Measurements from ENCODE around the gene ITPR2.
"Not testable (repeated sequence)": the region's sequence is repeated elsewhere in the genome, so short reads cannot be mapped to it uniquely, and the experiment has no call there.

Gene ITPR2

DNA sequence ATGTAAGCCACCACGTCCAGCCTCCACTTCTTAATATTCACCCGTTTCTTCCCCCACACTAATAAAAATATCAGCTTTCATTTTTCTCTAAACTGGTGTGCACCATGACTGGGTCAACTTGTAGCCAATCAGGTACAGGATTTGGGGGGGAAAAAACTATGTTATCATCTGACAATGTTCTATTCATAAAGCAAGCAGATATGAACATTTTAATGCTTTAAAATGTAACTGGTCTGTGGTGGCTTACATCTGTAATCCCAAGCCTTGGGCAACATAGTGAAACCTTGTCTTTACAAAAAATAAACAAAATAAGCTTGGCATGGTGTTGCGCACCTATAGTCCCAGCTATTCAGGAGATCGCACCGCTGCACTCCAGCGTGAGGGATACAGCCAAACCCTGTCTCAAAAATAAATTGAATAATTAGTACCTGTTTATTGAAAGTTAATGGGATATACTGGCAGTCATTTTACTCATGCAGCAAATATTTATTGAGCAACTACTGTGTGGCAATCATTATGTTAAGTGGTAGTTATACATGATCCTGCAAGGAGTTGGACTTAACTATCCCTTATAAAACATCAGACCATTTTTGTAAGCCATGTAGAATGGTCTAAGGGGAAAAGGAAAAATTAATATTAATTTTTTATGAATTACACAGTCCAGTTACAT lies 15.3 kb upstream of the ITPR2 start:
- peak; percentile 18 for DNase-seq (ENCODE audit: low read depth)

DNA sequence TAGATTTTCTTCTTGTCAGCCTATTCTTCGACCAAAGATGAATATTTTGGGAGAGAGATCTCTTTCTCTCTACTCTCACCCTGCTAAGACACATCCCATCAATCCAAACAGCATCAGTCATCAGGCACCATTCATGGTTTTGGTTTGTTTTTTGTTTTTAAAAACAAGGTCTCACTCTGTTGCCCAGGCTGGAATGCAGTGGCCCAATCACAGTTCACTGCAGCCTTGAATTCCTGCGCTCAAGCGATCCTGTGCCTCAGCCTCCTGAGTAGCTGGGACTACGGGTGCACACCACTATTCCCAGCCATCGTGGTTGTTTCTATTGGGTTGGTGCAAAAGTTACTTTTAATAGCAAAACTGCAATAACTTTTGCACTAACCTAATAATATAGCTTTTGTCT lies 14.4 kb upstream of the ITPR2 start:
- no peak for DNase-seq (ENCODE audit: low read depth)

DNA sequence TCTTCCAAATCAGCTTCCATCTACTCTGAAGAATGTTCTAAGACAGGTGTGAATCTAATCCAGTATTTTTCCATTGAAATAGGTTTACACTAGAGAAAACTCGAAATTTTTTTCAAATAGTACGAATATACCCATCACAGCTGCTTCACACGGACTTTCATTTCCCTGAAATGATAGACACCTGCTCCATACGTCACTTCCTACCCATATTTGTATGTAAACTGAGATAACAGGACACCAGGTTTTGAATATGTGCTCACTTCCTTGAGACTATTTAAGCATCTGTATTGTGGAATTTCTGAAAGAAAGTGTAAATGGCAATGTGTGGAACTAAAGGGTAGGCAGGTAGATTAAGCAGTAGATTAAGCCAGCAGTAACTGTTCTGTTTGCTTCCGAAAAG lies 13.4 kb upstream of the ITPR2 start:
- no peak for DNase-seq (ENCODE audit: low read depth)

DNA sequence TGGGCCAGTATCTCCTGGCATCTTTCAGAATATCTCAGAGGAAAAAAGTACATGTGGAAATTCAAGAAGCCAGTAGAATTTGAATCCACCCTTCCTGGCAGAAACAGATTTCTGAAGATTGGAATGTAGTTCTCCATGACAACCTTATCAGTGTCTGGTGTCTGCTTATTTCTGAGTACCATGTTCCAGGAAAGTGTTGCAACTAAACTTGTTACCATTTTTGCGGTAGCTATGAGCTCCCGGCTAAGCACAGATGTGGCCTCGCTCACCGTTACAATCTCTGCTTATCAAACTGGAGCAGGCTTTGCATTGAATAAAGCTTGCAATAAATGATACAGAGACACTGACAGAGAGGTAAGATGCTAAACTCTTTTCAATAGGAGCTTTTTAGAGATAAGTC lies 13.0 kb upstream of the ITPR2 start:
- DNase-seq (ENCODE audit: low read depth) = no peak

DNA sequence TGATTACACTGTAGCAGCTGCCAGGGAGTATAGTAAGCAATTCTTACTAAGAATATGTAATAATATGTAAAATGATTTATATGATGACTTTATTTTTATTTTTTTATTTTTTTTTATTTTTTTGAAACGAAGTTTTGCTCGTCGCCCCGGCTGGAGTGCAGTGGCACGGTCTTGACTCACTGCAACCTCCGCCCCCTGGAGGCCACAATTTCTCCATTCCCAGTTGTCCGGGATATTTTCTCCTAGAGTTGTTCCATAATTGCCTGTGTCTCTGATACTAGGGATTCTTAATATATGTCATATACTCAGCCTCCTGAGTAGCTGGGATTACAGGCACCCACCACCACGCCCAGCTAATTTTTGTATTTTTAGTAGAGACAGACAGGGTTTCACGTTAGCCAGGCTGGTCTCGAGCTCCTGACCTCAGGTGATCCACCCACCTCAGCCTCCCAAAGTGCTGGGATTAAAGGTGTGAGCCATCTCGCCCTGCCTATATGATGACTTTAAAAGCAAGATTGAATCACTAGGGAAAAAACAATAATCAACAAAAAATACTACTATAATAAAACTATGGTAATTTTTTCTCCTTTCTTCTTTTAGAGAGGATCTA lies 12.2 kb upstream of the ITPR2 start:
- no peak for DNase-seq (ENCODE audit: low read depth)

DNA sequence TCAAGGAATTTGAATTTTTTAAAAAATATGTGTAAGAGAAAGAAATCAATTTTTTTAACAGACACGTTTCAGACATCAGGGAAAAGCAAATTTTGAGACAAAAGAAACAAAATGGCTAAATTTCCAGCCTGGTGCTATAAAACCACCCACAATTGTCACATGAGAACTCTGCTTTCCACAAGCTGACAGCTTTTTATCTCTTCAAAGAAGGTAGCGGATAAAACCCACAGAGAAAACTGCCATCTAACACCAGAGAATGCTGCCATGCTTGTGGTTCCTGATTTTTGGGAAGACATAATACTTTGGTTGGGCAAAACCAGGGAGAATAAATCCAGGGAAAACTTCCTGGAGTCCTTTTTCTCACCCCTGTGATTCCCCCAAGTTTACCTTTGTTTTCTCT lies 10.3 kb upstream of the ITPR2 start:
- no peak for DNase-seq (ENCODE audit: low read depth)

DNA sequence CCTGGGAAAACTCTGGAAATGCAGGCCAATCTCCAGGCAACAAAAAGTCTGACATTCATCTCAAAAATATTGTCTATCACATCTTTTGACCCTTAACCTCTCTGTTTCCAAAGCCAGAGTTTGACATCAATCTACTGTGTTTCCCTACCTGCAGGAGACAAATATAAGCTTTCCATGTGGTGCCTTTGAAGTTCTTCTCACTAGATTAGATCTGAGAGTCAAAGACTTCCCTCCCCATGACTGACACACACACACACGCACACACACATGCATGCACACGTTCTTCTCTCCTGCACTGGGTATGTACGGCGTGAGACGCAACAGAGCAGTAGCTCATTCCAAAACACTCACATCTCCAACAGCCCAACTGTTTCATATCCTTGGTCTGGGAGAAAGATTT lies 8.1 kb upstream of the ITPR2 start:
- DNase-seq (ENCODE audit: low read depth) = no peak

DNA sequence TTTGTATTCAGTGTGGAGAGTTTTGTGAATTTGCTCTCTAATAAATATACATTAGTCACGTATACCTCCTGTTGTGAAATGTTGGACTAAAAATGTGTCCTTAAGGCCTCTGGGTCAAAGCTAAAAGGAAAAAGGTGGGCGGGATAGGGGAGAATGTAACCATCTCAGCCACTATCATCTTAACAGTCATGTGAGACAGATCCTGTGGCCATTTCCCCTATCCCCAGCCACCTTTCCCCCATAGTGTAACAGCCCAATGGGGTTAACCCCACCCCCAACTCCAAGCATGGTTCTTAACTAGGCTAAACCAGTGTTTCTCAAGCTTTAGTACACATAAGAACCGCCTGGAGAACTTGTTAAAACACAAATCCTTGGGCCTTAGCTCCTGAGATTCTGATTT lies 6.5 kb upstream of the ITPR2 start:
- DNase-seq (ENCODE audit: low read depth) = no peak

DNA sequence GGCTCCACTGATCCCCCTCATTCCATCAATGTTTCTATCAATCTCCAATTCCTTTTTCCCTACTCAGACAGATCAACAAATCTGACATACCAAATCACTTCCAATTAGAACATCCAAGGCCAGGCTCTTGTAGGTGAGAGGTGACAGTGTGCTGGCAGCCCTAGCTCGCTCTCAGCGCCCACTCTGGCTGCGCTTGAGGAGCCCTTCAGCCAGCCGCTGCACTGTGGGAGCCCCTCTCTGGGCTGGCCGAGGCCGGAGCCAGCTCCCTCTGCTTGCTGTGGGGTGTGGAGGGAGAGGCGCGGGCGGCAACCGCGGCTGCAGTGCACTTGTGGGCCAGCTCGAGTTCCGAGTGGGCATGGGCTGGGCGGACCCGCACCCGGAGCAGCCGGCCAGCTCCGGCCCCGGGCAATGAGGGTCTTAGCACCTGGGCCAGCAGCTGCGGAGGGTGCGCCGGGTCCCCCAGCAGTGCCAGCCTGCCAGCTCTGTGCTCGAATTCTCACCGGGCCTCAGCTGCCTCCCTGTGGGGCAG lies 6.0 kb upstream of the ITPR2 start:
- no peak for DNase-seq (ENCODE audit: low read depth)

DNA sequence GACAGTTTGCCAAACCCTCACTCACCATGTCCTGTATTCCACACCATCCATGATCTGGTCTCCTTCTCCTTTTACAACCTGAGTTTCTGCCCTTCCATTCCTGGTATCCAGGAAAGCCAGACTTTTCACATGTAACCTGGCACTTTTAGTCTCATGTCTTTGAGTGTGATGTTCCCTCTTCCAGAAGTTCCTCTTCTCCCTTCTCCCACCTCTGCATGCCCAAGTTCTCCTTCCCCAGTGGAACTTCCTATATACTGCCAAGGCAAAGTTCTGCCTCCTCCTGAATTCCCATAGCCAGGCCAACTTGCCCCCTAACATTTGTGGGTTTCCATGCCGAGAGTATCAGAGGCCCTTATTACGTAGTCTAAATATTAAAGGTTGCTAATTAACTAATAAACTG lies 3.2 kb upstream of the ITPR2 start:
- no peak for DNase-seq (ENCODE audit: low read depth)

DNA sequence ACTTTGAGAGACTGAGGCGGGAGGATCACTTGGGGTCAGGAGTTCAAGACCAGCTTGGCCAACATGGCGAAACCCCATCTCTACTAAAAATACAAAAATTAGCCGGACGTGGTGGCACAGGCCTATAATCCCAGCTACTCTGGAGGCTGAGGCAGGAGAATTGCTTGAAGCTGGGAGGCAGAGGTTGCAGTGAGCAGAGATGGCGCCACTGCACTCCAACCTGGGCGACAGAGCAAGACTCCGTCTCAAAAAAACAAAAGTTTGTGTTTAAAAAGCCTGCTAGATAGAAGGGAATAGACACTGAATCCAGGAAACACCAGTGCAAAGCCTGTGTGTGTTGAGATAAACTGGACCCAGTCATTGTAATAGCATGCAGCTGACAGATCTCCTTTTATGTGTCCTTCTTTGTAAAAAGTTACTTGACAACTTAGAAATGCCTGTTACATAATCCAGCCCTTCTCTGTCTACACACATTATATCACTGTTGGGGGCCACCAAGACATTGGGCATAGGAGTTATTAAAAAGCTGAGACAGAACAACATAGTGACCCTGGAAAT lies 1.6 kb upstream of the ITPR2 start:
- not testable (repeated sequence) for DNase-seq (ENCODE audit: low read depth)

DNA sequence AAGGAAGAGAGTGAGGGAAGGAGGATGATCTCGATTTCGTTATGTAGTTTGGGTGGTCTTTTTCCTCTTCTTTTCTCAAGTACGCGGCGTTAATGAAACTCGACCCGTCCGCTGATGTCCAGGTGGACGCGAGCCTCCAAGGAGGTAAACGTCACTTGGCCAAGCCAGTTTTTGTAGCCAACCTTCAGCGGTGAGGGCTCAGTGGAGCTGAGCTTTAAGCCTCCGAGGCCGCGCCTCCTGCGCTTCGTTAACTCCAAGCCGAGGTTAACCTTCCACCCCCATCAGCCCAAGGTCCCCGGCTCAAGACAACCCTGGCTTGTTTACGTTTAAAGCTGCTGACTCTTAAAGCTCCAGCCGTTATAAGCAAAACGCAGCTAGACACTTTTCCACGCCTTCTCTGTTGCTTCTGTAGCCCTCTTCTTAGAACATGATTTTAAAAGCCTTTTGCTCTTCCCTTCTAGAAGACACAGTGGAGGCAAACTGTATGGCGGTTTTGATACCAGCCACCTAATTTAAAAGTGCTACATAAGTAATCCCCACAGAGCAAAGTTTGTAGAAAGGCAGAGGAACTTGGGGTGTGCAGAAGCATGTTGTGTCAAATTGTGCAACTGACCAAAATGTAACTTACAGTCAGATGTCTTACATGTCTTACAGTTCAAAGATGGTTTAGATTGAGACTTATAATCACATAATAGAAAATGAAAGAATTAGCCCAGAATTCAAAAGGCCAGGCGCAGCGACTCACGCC lies 923 bp upstream of the ITPR2 start:
- no peak for DNase-seq (ENCODE audit: low read depth)

DNA sequence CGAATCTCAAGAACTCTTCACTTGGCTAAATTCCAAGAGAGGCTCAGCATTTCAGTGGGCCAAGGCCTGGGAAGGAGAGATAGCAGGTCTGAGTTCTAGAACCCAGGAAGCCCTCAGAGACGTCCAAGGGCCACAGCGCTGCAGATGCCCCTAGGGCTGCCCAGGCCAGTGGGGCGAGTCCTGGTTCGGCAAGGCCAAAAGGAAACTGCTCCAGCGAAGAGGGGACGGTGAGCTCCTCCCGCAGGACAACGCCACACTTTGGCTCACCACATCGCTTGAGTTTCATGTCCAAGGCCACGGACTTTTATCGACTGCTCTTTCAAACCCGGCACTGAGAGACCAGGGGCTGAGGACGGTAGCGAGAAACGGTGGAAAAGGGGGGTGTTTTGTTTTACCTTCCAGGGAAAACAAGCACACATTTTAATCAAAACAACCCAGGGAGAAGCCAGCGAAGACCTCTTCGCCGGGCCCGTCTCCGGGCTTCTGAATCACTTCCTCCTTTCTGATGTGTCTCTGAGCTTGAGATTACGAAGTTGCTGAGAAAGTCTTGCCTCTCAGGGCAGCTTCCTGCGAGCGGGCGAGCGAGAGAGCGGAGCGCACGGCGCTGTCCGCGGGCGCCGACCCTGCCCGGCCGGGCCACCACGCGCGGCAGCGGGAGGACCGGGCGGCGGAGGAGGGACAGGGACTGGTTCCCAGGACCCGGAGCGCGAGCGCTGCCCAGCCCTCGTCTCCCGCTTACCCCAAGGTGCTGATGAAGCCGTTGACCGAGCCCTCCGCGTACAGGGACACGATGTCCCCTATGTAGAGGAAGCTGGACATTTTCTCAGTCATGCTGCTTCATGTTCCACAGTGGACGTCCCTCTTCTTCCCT lies 808 bp downstream of the ITPR2 start:
- DNase-seq (ENCODE audit: low read depth) = no peak

DNA sequence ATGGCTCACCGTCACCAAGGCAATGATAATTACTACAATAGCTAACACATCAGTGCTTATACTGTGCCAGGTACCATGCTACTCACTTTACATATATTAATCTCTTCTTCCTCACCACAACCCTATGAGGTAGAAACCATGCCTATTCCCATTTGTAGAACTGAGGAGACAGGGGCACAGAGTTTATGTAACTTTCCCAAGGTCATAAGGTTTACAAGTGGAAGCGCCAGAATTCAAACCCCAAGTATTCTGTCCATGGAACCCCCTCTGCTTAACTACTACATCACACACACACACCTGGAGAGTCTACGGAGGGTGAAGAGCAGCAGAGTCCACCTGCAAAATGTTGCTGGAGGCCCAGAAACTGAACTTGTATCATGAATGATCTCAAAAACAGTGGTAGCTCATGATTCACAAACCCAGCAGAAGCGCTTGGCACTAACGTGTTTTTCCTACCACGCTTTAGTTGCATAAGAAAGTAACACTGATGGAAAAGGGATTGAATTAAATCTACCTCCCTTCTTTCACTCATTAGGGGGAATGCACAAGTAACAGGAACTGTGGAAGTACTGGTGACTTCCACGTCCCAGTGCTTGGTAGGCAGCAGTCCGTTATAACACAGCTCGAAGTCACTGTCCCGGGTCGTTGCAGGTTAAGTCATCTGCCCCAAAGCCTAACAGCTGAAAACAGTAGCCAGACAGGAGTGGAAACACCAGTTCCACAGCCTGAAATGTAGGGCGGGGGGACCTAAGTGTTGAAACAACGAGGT lies 2.0 kb downstream of the ITPR2 start:
- no peak for DNase-seq (ENCODE audit: low read depth)

DNA sequence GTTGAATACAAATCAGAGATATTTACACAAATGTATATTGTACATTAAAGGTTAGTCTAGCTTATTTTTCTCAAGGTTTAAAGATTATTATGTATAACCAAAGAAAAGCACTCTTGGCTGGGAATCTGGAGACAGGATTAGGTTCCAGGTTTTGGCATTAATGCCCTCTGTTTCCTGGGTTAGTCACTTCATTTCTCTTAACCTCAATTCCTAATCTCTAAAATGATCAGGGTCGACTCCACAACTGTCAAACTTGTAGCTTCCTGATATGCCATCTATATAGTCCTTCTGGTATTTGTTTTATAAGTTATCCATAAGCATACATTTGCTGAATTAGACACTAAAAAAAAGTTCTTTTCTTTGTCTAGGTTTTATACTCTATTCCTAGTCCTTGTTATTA lies 2.6 kb downstream of the ITPR2 start:
- no peak for DNase-seq (ENCODE audit: low read depth)

DNA sequence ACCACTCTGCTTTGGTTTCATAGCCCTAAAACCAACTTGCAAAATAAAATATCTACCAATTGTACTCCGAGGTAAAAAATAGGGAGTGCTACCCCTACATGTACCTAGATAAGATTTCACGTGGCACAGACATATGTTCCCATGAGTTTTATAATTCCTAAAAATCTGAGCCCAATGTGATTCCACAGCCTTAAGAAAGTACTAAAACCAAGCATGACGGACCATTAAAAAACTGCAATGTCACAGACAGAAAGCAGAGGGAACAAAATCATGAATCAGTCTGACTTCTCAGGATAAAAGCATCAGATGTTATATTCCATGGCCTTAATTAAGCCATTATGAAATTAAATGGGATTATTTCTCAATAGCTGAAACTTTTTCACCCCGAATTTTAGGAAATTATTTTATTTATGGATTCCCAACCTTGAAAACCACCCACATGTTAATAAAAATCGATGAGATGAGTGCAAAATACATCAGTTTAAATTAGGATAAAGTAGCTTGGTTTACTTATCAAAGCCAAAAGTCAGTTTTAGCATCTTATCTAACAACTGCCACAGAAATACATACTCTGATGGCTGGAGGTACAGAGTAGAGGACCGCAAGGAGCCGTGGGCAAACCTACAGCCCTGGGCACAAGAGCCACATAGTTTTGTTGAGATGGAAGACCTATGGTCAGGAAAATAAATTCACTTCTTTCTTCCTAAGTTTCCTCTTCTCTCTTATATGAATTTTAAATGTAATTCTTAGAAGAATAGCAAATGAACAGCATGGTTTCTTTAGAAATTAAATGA lies 4.5 kb downstream of the ITPR2 start:
- DNase-seq (ENCODE audit: low read depth) = no peak

DNA sequence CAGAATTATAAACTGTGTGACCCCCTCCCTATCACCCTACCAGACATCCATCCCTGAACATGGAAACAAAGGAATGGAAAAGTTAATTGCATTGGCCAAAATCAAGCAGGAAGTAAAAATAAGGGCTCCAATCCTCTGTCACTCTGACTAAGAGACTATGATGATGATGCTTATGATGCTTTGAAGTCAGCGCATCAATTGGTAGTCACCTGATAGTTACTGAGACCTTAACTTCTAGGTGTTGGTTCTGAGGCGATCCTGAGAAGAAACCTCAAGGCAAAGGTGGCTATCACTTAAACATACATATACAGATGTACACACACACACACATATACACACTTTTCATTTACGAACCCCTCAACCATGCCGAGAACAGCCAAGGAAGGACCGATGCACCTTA lies 6.6 kb downstream of the ITPR2 start:
- DNase-seq (ENCODE audit: low read depth) = no peak

DNA sequence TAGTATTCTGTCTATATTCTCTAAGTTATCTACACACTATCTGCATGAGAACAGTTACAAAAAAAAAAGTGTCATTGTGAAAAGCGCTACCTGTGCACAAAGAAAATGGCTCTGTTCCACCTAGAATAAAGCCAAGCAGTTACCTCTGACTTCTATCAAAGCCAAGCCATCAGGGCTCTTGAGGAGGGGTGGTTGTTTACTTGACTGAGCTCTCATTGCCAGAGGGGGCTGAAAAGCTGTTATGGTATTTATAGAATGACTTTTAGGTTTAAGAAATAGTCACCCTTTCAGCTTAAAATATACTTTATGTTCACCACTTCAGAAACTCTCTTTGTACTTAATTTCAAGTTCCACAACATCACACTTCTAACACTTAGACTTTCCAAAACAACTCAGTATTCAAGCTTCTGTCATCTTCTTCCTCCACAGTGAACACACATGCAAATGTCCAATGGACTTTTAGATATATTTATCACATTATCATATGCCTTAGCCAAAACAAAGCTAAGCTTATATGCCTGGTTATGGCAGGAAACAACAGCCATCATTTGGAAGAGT lies 7.5 kb downstream of the ITPR2 start:
- DNase-seq (ENCODE audit: low read depth) = no peak

DNA sequence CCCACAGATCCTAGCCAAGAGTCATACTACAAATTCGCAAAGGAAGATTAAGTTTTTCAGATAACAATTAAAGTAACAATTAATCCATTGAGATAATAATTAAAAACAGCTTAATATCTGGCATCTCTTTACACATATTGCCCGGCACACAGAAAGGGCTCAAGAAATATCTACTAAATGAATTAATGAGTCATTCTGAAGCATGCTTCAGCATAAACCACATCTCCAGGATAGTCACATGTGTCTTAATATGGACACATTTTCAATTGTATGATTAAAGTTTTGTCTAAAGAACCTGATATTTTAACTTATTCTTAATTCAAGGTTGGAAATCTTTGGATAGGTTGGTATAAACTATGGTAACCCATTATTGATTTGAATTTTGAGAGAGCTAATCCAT lies 9.6 kb downstream of the ITPR2 start:
- no peak for DNase-seq (ENCODE audit: low read depth)

DNA sequence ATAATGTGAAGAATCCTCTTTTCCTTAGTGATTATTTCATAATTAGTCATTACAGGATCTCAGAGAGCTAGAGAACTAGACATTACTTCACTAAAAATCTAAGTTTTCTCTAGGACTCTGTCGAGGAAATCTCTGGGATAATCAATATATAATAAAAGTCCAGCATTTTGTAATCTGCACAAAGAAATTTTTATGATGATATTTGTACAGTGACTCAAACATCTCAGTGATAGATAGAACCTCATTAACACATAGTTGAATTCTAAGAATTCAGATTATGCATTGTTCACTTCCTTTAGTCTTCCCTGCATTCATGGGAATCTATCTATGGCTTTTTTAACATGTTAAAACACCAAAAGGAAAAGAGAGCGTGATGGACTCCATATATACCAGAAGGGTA lies 11.0 kb downstream of the ITPR2 start:
- no peak for DNase-seq (ENCODE audit: low read depth)

Measured in HS-5 (cell line).